ENCODE data around the gene LTBP1. TPM values are rescaled to one million over a fixed set of nuclear protein-coding genes. Genes with fewer than 3 reads are reported as not detected.

The LTBP1 gene
- polyA plus RNA-seq, 3 donors from 2014 or later: 0.58 to 2.0 TPM; not detected in 1

DNA sequence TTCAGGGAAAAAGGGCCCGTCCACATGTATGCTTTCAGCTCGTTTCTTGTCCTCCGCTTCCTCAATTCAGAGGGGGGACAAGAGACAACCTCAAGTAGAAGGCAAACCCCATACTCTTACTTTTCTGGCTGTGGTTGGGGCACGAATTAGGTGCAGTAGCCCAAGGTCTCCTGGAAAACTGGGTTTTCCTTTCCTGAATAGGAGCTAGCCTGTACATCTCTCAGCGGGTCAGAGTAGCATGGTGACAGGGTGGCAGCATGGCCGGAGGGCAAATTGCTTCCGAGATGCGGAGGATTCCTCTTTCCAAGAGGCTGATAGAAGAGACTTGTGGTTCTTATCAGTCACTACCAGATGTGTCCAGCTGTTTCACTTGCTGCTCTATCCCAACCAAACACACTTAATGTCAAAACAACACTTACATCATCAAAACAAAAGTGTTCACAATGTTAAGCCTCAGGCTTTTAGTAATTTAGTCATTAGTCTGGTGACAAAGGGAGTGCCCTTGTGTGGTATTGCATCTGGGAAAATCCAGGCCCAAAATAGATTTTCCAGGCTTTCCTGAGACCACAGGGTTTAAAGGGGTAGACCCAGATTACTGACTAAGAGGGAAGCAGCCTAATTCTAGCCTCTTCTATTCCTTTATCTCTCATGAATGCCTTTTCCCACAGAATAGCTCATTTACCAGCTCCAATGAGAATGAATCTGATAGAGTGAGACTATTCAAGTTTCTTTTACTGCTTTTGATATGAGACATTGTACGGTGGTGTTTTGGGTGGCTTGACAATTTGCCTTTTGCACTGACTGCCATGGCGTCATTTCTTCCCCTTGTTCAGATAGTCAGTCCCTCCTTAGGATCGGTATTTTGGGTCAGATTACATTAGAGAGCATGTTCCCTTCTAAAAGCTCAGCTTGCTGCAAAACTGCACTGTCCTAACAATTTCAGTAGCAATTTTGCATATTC is 162.0 kb downstream of the LTBP1 start:
- Mint-ChIP-seq H3K4me3 (no peak overlapping the region), H3K27ac (no peak overlapping the region), H3K4me1 (no peaks in the 10 kb centered on the region), H3K36me3 (no peaks in the 10 kb centered on the region), H3K9me3 (no peaks in the 10 kb centered on the region), H3K27me3 (ENCODE audit: low read depth in 3 of 3) (peaks cover 2 to 10% (median 3%) of the 10 kb centered on the region in 3 donors)
- DNase-seq: no peak

DNA sequence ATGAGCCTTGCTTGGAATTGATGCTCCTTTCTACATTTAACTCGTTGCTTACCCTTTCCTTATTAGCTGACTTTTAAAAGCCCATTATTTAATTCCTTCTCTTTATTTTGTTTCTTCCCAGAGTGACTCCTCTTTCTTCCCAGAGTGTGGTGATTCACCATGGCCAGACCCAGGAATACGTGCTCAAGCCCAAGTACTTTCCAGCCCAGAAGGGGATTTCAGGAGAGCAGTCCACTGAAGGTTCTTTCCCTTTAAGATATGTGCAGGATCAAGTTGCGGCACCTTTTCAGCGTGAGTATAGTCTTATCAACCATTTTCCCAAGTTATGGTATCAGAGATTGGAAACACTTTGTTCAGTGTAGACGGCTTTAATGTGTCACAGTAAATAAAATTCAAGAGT is 163.7 kb downstream of the LTBP1 start:
- DNase-seq: no peak
- Mint-ChIP-seq H3K4me3 (no peak overlapping the region), H3K27ac (no peak overlapping the region), H3K27me3 (ENCODE audit: low read depth in 3 of 3) (peaks cover 2 to 10% (median 3%) of the 10 kb centered on the region in 3 donors), H3K36me3 (no peaks in the 10 kb centered on the region), H3K4me1 (no peaks in the 10 kb centered on the region), H3K9me3 (no peaks in the 10 kb centered on the region)

DNA sequence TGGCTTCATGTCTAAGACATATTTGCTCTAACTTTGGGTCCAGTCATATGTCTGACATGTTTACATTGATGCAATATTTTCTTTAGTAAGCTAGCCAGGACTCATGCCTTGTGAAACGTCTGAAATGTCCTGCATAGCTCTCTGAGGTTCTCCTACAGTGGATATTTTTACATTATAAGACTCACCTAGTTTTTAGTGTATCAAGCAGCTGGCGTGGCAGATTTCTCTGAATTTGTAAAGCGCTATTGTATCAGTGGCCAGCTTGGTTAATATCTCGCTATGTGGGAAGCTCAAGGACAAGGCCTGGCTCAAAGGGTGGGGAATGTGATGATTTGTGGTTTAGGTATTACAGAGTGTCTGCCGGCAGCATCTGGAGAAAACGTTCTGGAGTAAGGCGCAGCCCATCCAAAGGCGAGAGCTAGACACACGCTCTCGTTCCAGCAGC is 164.3 kb downstream of the LTBP1 start:
- no peaks in the 10 kb centered on the region for H3K9me3 Mint-ChIP-seq

DNA sequence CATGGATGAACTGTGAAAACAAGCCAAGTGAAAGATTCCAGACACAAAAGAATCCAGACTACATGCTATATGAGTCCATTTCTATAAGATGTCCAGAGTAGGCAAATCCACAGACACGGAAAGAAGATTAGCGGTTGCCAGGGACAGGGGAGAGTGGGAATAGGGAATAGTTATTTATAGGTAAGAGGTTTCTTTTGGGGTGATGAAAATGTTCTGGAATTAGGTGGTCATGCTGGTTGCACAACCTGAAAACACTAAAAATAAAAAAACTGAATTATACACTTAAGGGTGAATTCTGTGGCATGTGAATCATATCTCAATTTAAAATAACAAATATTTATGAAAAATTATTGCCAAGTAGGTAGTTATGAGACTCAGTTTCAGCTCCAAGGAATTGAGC is 168.4 kb downstream of the LTBP1 start:
- Mint-ChIP-seq H3K36me3 (no peaks in the 10 kb centered on the region), H3K9me3 (no peaks in the 10 kb centered on the region), H3K4me3 (no peak overlapping the region)

More for the DNA sequence above, 164.3 kb downstream of the LTBP1 start:
- Mint-ChIP-seq H3K36me3 (no peaks in the 10 kb centered on the region), H3K4me1 (no peaks in the 10 kb centered on the region), H3K4me3 (no peak overlapping the region), H3K27me3 (ENCODE audit: low read depth in 3 of 3) (peaks cover 2 to 10% (median 5%) of the 10 kb centered on the region in 3 donors), H3K27ac (no peak overlapping the region)
- no peak for DNase-seq

GRCh38 chr2:33115728-33116127 is 169.0 kb downstream of the LTBP1 start:
- Mint-ChIP-seq H3K9me3 (no peaks in the 10 kb centered on the region), H3K27me3 (ENCODE audit: low read depth in 3 of 3) (peaks cover 2 to 4% (median 4%) of the 10 kb centered on the region in 3 donors), H3K36me3 (no peaks in the 10 kb centered on the region), H3K4me3 (no peak overlapping the region), H3K4me1 (no peaks in the 10 kb centered on the region), H3K27ac (no peak overlapping the region)
- no peak for DNase-seq

More for the DNA sequence above, 168.4 kb downstream of the LTBP1 start:
- no peak for DNase-seq
- H3K27ac Mint-ChIP-seq: no peak overlapping the region
- peaks cover 4 to 5% (median 4%) of the 10 kb centered on the region in 3 donors for H3K27me3 Mint-ChIP-seq (ENCODE audit: low read depth in 3 of 3)
- no peaks in the 10 kb centered on the region for H3K4me1 Mint-ChIP-seq

GRCh38 chr2:33116799-33117198 is 170.0 kb downstream of the LTBP1 start:
- peaks cover 2 to 4% (median 4%) of the 10 kb centered on the region in 3 donors for H3K27me3 Mint-ChIP-seq (ENCODE audit: low read depth in 3 of 3)
- DNase-seq: no peak
- H3K27ac Mint-ChIP-seq: no peak overlapping the region
- no peak overlapping the region for H3K4me3 Mint-ChIP-seq
- H3K9me3 Mint-ChIP-seq: no peaks in the 10 kb centered on the region
- H3K4me1 Mint-ChIP-seq: no peaks in the 10 kb centered on the region
- no peaks in the 10 kb centered on the region for H3K36me3 Mint-ChIP-seq

- Mint-ChIP-seq H3K27ac (no peak overlapping the region), H3K36me3 (no peaks in the 10 kb centered on the region), H3K4me3 (no peak overlapping the region), H3K4me1 (no peaks in the 10 kb centered on the region), H3K9me3 (no peaks in the 10 kb centered on the region), H3K27me3 (ENCODE audit: low read depth in 3 of 3) (peaks cover 2 to 5% (median 2%) of the 10 kb centered on the region in 3 donors)
- DNase-seq: no peak
Measured at GRCh38 chr2:33118651-33119050, 171.9 kb downstream of the LTBP1 start.

DNA sequence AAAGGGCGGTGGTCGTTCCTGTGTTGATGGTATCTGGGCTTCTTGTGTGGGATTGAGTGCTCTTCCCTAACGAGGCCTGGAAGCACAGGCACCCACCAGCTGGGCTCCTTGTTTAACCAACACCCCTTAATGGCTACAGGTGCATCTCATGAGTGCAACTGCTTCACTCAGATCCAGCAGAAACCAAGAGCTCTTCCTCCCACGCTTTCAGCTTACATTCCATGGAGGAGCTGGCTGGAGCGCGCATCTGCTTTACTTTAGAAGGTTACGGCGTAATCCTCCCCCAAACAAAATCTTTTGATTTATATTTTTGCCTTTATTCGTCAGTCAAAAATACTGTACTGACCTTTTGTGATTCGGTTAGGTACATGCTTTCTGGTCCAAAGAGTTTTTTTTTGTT is 174.7 kb downstream of the LTBP1 start:
- Mint-ChIP-seq H3K4me1 (no peaks in the 10 kb centered on the region), H3K9me3 (no peaks in the 10 kb centered on the region)

GRCh38 chr2:33121925-33122324 is 175.2 kb downstream of the LTBP1 start:
- Mint-ChIP-seq H3K27ac (no peak overlapping the region), H3K4me1 (no peaks in the 10 kb centered on the region), H3K36me3 (no peaks in the 10 kb centered on the region), H3K9me3 (no peaks in the 10 kb centered on the region), H3K4me3 (no peak overlapping the region), H3K27me3 (ENCODE audit: low read depth in 3 of 3) (peaks cover 0 to 5% (median 2%) of the 10 kb centered on the region in 3 donors)
- DNase-seq: no peak

More for the DNA sequence above, 174.7 kb downstream of the LTBP1 start:
- H3K4me3 Mint-ChIP-seq: no peak overlapping the region
- DNase-seq: no peak
- no peaks in the 10 kb centered on the region for H3K36me3 Mint-ChIP-seq
- no peak overlapping the region for H3K27ac Mint-ChIP-seq
- H3K27me3 Mint-ChIP-seq (ENCODE audit: low read depth in 3 of 3): peaks cover 0 to 5% (median 2%) of the 10 kb centered on the region in 3 donors

GRCh38 chr2:33122726-33123125 is 176.0 kb downstream of the LTBP1 start:
- Mint-ChIP-seq H3K36me3 (no peaks in the 10 kb centered on the region), H3K27me3 (ENCODE audit: low read depth in 3 of 3) (peaks cover 2 to 4% (median 2%) of the 10 kb centered on the region in 3 donors), H3K9me3 (no peaks in the 10 kb centered on the region), H3K27ac (no peak overlapping the region), H3K4me1 (no peaks in the 10 kb centered on the region), H3K4me3 (no peak overlapping the region)
- DNase-seq: no peak

- Mint-ChIP-seq H3K36me3 (no peaks in the 10 kb centered on the region), H3K27ac (no peak overlapping the region), H3K4me1 (no peaks in the 10 kb centered on the region), H3K27me3 (ENCODE audit: low read depth in 3 of 3) (peaks cover 2 to 4% (median 2%) of the 10 kb centered on the region in 3 donors), H3K9me3 (no peaks in the 10 kb centered on the region), H3K4me3 (no peak overlapping the region)
- DNase-seq: no peak
Measured at GRCh38 chr2:33123216-33123615, 176.5 kb downstream of the LTBP1 start.

DNA sequence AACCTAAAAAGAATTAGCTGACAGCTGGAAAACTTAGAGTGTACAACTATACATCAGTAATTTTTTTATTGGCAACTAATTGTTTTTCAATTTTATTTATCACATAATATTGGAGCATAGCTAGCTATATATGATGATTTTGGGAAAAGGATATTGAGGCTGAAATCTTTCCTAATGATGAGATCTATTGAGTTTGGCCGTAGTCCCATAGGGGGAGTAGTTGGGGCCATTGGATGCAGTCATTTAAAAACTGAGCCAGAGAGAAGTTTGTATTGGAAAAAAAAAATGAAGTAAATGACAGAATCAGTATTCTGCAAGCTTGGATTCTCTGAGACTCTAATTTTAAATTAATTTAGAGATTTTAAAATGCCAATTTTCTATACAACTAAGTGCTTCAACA is 179.8 kb downstream of the LTBP1 start:
- Mint-ChIP-seq H3K27ac (no peak overlapping the region), H3K4me1 (no peaks in the 10 kb centered on the region), H3K36me3 (no peaks in the 10 kb centered on the region), H3K9me3 (no peaks in the 10 kb centered on the region), H3K4me3 (no peak overlapping the region), H3K27me3 (ENCODE audit: low read depth in 3 of 3) (peaks cover 0 to 4% (median 1%) of the 10 kb centered on the region in 3 donors)
- no peak for DNase-seq

DNA sequence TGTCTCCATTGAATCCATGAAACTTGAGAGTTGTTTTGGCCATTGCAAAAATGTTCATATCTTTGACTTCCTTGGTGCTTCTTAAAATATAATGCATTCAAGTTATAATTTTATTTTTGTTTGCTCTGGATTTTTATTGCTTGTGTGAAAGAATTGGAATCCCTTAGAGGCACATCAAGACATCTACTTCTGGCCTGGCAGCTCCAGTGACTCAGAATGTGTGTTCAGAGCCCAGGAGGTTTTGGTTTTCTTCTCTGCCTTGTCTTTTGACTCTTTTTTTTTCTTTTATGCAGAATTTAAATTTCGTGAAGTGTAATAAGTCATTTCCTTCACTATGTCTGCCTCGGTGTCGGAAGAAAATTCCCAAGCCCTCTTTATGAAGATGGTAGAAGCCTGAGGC is 180.2 kb downstream of the LTBP1 start:
- no peaks in the 10 kb centered on the region for H3K9me3 Mint-ChIP-seq
- peaks cover 0 to 4% (median 1%) of the 10 kb centered on the region in 3 donors for H3K27me3 Mint-ChIP-seq (ENCODE audit: low read depth in 3 of 3)
- H3K4me3 Mint-ChIP-seq: no peak overlapping the region
- H3K27ac Mint-ChIP-seq: no peak overlapping the region
- no peak for DNase-seq
- no peaks in the 10 kb centered on the region for H3K36me3 Mint-ChIP-seq
- no peaks in the 10 kb centered on the region for H3K4me1 Mint-ChIP-seq

DNA sequence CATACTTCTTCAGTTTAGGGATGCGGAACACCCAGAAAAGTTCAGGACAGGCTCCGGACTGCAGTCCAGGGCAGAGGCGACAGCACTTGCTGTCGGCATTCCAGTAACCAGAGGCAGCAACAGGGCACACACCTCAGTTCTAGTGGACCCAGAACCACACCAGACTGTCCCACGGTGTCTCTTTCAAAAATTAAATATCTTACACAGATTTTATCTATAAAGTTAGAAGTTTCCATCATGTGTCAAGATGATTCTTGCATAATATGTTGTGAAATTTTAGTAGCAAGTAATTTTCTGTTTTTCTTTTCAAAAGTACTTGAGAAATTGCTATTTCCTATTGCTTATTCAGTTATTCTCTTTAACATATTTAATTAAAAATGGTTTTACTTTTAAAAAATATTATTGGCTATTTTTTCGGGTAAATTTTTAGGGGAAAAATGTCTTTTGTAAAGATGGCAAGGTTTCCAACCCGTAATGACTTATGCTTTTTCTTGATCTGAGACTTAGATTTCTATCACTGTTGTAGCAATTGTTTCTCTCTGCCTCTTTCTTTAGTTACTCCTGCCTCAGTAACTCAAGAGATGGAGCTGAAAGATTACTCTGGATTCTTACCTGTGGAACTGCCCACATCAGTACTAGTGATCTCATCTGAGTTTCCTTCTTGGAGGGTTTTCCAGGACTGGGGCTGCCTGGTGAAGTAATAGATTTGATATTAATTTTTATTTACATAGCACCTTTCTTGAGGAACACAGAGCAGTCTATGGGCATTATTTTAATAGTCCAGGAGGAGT is 182.7 kb downstream of the LTBP1 start:
- H3K4me1 Mint-ChIP-seq: no peaks in the 10 kb centered on the region
- no peaks in the 10 kb centered on the region for H3K36me3 Mint-ChIP-seq
- peaks cover 0 to 4% (median 0%) of the 10 kb centered on the region in 3 donors for H3K27me3 Mint-ChIP-seq (ENCODE audit: low read depth in 3 of 3)
- H3K4me3 Mint-ChIP-seq: no peak overlapping the region
- DNase-seq: no peak
- no peak overlapping the region for H3K27ac Mint-ChIP-seq
- no peaks in the 10 kb centered on the region for H3K9me3 Mint-ChIP-seq

Data from immature natural killer cell (primary cell).